Stimulated activated CD4-positive, alpha-beta T cell treated with anti-CD3 and anti-CD28 coated beads, TNF-alpha, amount 100 ng/mL, for 4 hours (primary cell): ENCODE measurements around the gene DOP1B.
"Not testable (repeated sequence)": the region's sequence is repeated elsewhere in the genome, so short reads cannot be mapped to it uniquely, and the experiment has no call there.

ENCODE experiments used
- DNase-seq, 3 experiments: peaks; one replicate each; pipeline ENCODE4 v3.0.0-alpha.2; 2020; ENCODE audit warnings: low read depth in 3 of 3

DOP1B gene

DNA sequence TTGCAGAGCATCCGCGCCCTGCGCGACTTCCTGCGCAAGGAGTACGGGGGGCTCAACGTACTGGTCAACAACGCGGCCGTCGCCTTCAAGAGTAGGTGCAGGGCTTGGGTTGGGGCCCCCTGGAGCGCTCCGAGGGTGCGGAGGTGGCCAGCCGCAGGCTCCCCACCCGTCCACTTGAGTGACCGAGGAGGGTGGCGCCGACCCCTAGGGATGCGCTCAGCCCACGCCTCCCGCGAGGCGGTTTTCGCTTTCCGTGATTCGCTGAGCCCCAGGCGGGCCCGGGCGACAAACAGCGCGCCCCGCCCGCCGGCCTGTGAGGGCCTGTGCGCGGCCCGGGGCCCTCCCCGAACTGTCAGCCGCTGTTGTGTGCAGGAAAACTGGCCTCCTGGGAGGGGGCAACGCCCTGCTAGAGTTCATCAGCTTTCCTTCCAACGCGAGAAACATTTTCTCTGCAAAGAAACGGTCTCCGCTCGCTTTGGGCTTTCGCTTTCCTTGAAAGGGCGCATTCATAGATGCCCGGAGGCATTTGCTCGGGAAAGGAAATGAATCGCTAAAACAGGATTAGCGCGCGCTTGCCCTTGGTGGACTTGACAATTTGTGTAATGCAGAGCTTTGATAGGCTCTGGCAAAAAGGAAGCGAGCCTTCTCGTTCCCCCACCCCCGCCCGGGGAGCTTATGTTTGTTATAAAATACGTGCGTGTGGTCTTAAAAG, 21.1 kb upstream of the DOP1B start:
- peak in 2 of 3 experiments; percentile 15 to 27 for DNase-seq

DNA sequence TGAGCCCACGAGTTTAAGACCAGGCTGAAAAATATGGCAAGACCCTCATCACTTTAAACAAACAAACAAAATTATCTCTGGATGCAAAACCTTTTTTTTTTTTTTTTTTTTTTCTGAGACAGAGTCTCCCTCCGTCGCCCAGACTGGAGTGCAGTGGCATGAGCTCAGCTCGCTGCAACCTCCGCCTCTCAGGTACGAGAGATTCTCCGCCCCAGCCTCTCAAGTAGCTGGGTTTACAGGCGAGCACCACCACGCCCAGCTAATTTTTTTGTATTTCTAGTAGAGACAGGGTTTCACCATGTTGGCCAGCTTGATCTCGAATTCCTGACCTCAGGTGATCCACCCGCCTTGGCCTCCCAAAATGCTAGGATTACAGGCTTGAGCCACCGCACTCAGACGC, 16.8 kb upstream of the DOP1B start:
- not testable (repeated sequence) for DNase-seq

DNA sequence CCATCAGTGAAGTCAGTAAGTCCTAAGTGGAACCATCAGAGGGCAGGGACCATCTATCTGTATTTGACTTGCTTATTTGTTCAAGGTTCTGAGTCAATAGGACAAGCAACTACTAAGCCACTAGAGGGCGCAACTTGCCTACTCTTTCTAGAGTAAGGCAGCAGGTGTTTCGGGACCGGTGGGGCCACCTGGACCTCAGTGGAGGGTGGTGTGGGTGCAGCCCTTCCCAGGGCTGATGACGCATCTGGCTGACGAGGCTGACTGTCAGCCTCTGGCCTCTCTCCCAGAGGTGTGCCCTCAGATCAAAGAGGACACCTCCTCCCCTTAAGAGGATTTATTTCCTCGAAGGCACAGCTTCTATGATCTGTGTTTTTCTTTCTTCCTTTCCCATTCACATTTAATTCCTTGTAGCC, 15.1 kb upstream of the DOP1B start:
- peak; percentile 42 to 87 (median 75) for DNase-seq

DNA sequence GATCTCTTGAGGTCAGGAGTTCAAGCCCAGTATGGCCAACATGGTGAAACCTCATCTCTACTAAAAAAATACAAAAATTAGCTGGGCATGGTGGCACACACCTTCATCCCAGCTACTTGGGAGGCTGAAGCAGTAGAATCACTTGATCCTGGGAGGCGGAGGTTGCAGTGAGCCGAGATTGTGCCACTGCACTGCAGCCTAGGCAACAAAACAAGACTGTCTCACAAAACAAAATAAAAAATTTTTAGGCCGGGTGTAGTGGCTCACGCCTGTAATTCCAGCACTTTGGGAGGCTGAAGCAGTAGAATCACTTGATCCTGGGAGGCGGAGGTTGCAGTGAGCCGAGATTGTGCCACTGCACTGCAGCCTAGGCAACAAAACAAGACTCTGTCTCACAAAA, 12.4 kb upstream of the DOP1B start:
- not testable (repeated sequence) for DNase-seq

DNA sequence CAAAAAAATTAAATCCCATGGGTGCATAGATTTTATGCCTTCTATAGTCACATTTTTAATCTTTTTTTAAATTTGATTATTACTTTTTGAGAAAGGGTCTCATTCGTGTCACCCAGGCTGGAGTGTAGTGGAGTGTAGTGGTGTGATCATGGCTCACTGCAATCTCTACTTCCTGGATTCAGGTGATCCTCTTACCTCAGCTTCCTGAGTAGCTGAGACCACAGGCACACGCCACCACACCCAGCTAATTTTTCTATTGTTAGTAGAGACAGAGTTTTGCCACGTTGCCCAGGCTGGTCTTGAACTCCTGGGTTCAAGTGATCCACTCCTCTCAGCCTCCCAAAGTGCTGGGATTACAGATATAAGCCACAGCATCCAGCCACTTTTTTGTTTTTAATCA, 11.4 kb upstream of the DOP1B start:
- DNase-seq = no peak

DNA sequence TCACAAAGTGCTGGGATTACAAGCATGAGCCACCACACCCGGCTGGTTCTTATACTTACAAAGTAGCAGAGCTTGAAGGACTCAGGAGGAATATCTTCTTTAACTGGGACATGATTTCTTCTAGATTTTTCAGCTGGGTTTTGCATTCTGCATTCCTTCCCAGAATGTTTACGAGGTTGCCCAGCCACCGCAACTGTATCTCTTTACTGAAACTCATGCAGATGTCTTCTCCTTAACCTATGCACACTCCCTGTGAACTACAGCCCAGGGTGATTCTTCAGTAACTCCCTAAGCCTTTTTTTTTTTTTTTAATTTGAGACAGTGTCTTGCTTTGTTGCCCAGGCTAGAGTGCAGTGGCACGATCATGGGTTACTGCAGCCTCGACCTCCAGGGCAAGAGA, 8.7 kb upstream of the DOP1B start:
- DNase-seq = no peak

DNA sequence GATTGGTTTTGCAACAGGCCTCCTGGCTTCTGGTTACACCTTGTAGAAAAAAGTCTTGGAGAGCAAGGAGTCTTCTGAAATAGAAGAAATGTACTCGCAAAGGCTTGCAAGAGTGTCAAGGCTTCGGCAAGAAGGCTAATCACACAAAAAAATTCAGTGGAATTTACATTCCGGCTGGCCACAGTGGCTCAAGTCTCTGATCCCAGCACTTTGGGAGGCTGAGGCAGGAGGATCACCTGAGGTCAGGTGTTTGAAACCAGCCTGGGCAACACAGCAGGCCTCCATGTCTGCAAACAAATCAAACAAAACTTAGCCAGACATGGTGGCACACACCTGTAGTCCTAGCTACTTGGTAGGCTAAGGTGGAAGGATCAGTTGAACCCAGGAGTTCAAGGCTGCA, 7.7 kb upstream of the DOP1B start:
- no peak for DNase-seq

DNA sequence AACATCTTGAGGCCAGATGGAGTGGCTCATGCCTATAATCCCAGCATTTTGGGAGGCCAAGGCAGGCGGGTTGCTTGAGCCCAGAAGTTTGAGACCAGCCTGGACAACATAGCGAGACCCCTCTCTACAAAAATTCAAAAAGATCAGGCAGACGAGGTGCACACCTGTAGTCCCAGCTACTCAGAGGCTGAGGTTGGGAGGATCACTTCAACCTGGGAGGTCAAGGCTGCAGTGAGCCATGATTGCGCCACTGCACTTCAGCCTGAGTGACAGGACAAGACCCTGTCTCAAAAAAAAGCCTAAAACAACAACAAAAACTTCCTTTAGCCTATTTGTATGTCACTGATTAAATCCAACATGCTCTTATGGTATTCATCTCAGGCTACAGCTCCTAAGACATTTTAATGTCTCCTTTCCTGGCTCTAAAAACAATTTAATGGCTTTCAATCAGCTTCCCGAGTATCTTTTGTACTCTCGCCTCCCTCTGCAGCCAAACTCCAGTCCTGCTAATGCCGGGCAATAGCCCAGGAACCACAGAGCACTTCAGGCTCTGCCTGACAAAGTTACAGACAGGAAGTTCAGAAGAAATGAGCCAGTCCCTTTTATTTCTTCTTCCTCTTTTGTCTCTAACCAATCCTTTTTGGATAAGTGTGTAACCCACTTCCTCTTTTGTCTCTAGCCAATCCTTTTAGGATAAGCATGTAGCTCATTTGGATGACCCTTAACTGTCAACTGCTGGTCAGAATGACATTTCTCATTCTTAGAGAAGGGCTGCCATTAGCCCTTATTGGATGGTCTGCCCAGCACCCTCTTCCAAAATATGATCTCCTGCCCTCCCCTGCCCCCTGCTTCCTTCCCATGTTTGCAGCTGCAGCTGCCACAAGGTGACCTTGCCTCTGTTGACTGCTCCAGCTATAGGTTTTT, 6.6 kb upstream of the DOP1B start:
- DNase-seq = no peak

DNA sequence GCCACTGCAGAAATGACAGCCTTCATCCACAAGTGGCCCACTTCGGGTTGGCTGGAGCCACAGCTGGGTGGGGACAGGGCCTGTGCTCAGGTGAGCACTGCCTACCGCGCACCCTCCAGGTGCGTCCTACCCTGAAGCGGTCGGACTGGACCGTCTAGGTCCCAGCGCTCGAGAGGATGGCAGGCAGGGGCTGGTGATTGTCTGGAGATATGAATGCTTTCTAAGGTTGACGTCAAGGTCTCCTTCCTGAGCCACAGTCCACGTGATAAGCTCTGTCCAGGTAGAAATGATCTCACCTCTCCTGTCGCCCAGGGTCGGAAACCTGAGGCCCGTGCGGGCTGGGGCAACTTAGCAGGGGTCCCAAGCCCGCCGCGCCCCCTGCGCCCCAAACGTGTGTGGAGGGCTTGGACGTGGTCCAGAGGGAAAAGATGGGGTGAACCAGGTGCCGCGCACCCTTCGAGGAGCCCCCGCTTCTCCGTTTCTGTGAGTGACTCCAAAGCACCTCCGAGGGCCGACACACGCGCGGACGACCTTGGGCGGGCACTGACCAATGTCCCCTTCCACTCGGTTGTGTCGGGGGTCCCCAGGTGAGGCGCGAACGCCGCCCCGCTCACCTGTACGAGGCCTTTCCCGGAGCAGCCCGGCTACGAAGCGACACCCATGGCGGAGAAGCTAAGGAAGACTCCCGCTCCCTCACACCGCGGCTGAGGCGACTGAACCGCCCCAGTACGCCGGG, 853 bp upstream of the DOP1B start:
- no peak for DNase-seq

DNA sequence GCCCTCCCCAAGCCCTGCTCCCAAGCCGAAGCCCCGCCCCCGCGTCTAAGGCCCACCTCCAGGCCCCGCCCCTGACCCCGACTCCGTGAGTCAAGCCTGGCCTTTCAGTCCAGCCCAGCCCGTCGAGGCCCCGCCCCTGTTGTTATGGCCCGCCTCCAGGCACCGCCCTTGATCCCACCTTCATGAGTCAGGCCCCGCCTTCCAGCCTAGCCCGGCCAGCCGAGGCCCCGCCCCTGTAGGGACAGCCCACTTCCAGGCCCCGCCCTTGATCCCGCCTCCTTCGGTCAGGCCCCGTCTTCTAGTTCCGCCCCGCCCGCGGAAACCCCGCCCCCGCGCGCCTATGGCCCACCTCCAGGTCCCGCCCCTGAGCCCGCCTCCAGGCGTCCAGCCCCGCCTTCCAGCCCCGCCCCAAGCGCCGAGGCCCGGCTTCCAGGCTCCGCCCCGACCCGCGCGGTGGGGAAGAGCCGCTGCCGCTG, 247 bp upstream of the DOP1B start:
- DNase-seq = peak; percentile 100

DNA sequence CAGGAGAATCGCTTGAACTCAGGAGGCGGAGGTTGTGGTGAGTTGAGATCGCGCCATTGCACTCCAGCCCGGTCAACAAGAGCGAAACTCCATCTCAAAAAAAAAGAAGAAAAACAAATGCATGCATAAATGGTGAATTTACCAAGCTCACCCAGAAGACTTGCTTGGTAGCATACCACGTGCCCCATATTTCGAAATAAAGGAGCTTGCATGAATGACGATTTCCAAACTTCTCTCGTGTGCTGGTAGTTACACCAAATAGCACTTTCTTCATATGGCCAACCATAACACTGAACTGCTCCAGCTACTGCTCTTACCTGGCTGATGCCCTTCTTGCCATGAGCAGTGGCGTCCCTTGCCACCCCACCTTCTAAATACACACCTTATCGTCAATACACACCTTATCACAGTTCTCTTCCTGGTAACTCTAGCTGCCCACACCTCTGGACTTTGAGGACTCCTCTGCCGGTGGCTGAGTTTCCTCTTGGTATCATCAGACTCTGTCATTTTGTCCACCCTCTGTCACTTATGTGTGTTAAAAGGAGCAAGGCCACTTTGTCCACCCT, 2.8 kb downstream of the DOP1B start:
- DNase-seq = no peak

DNA sequence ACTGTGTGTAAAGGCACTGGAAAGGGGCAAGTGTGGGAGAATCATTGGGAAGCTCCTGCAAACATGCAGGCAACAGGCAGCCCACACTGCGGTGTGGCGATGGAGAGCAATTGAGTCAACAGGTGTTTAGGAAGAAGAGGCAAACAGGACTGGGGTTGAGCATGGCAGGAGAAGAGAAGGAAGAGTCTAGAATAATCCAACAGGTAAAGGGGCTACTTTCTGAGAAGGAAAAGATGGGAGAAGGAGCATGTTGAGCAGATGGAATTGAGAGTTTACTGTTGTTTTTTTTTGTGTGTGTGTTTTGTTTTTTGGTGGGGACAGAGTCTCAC, 4.2 kb downstream of the DOP1B start:
- no peak for DNase-seq

DNA sequence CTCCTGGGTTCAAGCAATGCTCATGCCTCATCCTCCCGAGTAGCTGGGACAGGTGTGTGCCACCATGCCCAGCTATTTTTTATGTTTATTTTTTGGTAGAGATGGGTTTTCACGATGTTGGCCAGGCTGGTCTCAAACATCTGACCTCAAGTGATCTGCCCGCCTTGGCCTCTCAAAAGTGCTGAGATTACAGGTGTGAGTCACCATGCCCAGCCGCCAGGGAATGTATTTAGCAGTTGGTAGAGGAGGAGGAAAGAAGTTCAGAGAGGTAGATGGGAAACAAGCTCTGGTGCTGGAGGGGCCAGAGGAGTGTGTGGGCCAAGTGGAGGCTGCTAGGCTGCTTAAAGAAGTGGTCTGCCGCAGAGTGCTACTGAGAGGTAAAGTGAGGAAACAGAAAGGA, 6.0 kb downstream of the DOP1B start:
- no peak for DNase-seq

DNA sequence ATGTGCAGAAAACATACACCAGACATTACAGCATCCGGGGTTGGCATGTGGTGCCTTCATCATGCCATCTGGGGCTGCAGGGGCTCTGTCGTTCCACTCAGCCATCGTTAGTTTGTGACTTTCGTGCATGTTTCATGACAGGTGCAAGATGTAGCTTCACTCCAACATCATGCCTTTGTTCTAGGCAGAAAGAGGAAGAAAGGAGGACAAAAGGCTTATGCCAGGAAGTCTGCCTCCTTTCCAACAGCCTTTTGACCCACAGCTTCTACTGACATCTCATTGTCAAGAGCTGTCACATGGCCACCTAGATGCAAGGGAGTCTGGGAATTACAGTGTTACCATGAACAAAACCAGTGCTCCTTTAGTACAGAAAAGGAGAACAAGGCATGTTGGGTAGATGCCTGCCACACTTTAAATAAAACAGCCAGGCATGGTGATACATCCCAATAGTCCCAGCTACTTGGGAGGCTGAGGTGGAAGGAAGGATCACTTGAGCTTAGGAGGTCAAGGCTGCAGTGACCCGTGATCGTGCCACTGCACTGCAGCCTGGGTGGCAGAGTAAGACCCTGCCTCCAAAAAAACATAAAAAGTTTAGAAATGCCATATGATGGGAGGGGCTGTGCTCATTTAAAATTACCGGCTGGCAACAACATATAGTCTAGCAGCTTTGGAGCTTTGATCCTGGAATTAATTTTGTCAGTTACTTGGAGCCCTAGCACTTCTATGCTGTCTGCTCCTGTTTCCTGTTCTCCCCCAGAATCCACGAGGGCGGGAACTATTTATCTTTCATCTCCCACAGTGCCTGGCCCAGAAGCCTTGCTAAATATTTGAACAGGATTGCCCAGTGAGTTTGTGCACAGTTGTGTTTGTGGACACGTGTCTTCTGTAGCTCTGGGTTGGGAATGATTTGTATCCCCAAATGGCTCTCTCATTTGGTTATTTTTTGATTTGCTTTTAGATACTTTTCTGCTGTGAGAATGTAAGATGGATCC, 7.4 kb downstream of the DOP1B start:
- DNase-seq = no peak

DNA sequence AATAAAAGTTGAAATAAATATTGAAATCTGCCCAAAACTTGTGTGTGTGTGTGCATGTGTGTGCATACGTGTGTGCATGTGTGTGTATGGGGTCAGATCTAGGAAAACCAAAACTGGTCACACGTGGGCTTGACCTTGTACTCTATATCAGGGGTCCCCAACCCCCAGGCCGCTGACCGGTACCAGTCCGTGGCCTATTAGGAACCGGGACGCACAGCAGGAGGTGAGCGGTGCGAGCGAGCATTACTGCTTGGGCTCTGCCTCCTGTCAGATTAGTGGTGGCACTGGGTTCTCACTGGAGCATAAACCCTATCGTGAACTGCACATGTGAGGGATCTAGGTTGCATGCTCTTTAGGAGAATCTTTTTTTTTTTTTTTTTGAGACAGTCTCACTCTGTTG, 8.7 kb downstream of the DOP1B start:
- DNase-seq = no peak

DNA sequence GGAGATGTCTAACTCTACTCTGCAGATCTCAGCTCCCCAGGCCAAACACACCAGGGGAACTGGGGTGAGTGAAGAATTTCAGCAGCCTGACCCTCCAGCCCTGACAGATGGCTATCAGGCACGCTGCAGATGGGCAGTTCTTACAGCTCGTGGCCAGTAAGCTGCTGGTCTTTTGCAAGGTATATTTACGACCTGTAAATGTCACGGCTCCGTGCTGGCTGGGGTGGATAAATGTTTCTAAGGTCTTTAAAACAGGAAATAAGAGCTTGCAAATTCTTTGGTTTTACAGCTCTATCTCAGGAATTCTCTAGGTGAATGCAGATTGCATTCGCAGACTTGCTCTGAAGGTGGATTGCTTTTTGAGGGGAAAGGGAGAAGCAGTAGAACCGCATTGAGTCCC, 10.1 kb downstream of the DOP1B start:
- DNase-seq = no peak

DNA sequence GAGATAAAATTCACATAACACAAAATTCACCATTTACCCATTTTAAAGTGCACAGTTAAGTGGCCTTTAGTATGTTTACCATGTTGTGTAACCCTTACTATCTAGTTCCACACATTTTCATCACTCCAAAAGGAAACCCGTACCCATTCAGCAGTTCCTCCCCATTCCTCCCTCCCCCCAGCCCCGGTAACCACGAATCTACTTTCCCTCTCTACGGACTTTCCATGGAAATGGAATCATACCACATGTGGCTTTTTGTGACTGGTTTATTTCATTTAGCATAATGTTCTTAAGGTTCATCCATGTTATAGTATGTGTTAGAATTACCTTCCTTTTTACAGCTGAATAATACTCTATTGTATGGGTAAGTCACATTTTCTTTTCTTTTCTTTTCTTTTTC, 10.9 kb downstream of the DOP1B start:
- DNase-seq = no peak

DNA sequence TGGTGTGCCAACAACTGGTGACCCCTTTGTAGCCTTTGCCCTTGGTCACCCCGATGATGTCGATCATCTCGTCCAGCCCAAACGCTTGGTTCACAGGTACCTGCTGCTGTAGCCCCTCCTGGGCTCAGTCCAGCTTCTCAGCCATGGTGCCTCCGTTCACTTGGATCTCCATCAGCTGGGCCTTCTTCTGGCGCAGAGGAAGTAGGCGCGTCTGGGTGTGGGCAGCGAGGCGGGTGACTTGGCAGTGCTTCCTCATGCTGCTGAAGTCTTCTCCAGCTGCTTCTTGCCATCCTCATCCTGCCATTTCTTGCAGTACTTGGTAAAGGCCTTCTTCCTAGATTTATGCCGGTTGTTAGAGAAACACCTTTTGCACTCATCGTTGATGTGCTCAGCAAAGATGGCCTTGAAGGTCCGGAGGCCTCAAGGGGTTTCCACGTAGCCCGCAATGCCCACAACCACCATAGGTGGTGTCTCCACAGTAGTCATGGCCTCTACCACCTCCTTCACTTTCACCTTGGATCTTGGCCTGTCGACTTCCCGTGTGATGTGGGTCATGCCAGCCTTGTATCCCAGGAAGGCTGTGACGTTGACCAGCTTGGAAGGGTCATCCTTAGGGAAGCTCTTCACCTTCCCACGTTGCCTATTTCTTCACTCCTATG, 13.0 kb downstream of the DOP1B start:
- no peak for DNase-seq

DNA sequence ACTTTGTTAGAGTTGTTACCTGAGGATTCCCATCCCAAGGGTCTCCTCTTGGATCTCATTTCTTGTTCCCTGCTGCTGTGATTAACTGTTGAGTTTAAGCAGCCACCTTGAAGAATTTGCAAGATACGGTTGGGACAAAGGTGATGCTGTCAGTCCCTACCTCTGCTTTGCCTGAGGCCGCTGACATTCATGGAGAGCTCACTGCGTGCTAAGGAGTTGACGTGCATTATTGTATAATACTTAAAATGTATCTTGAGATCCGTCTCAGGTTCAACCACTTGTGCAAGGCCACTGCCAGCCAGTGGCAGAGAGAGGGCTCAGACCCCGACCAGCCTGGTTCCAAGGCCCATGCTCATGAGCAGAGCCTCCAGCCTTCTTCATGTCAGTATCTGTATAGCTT, 14.2 kb downstream of the DOP1B start:
- DNase-seq = no peak

DNA sequence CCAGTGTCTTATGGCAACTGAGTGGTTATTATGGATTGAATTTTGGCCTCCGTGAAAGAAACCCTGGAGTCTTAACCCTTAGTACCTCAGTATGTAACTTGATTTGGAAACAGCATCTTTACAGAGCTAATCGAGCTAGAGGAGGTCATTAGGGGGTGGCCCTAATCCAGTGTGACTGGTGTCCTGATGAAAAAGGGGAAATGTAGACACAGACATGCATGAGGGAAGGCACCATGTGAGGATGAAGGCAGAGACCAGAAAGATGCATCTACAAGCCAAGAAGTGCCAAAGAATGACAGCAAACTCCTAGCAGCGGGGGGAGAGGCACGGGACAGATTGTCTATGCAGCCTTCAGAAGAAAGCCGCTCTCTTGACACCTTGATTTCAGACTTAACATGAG, 14.7 kb downstream of the DOP1B start:
- DNase-seq = no peak
